Muscle of leg (tissue), 11 donors: ENCODE measurements around the gene GRIK3. TPM values are rescaled to one million over a fixed set of nuclear protein-coding genes. Genes with fewer than 3 reads are reported as not detected.
"Not testable (repeated sequence)": the region's sequence is repeated elsewhere in the genome, so short reads cannot be mapped to it uniquely, and the experiment has no call there.

ENCODE experiments used
- DNase-seq: peaks from one replicate; pipeline ENCODE4 v3.0.0; 2013
- H3K27ac ChIP-seq: one replicate; pipeline ENCODE4 v1.5.1; 2013; ENCODE audit warnings: mild to moderate bottlenecking, low read length, control low read depth
- H3K27me3 ChIP-seq: one replicate; pipeline ENCODE4 v1.6.1; 2013; ENCODE audit warnings: low read length; ENCODE audit not compliant: control insufficient read depth, insufficient read depth
- H3K36me3 ChIP-seq: one replicate; pipeline ENCODE4 v1.6.1; 2013; ENCODE audit warnings: low read length; ENCODE audit not compliant: control insufficient read depth, insufficient read depth
- H3K4me1 ChIP-seq: one replicate; pipeline ENCODE4 v1.6.1; 2013; ENCODE audit warnings: low read length; ENCODE audit not compliant: control insufficient read depth, insufficient read depth
- H3K4me3 ChIP-seq: one replicate; pipeline ENCODE4 v1.5.1; 2013; ENCODE audit warnings: low read length, control low read depth
- H3K9me3 ChIP-seq: replicated peaks from 2 replicates; pipeline ENCODE4 v1.6.1; 2013; ENCODE audit warnings: low read depth, low read length; ENCODE audit not compliant: control insufficient read depth
- WGBS: methylation state at CpG from one replicate; pipeline ENCODE4 v1.1.5; 2013; ENCODE audit warnings: missing lambda C conversion rate; ENCODE audit not compliant: insufficient coverage; 5-methylcytosine and 5-hydroxymethylcytosine counted together
- polyA plus RNA-seq, 8 donors: library from polyadenylated mRNA; unstranded; fragments of 120-200 nt; gene quantifications; one replicate each; pipeline versions ENCODE4 v1.2.1 to v1.2.3, GENCODE V29; 2013; ENCODE audit warnings: inconsistent platforms in 1 of 8, low replicate concordance in 1 of 8; ENCODE audit not compliant: insufficient read length in 8 of 8, insufficient read depth in 1 of 8
- total RNA-seq: library from RNA; stranded (reverse); fragments of 120-200 nt; gene quantifications from one replicate; pipeline ENCODE4 v1.2.4, GENCODE V29; 2013

Gene GRIK3
- total and polyA plus RNA-seq, 9 donors: 0.44 to 3.3 (median 1.1) TPM

GRCh38 chr1:36775716-36776115, 258.6 kb downstream of the GRIK3 start:
- no peak for DNase-seq
- no CpG with 5 or more reads among the region's 2 CpGs for WGBS
- Histone ChIP-seq H3K36me3 (no peaks in the 10 kb centered on the region), H3K27me3 (peaks cover 49% of the 10 kb centered on the region), H3K4me1 (peaks cover 18% of the 10 kb centered on the region), H3K4me3 (no peak overlapping the region), H3K27ac (no peak overlapping the region), H3K9me3 (no peaks in the 10 kb centered on the region)

- Histone ChIP-seq H3K9me3 (no peaks in the 10 kb centered on the region), H3K36me3 (no peaks in the 10 kb centered on the region), H3K27ac (no peak overlapping the region), H3K4me3 (no peak overlapping the region), H3K4me1 (peaks cover 17% of the 10 kb centered on the region), H3K27me3 (peaks cover 65% of the 10 kb centered on the region)
- no peak for DNase-seq
- WGBS: 88% methylated on average over 5 of the region's 13 CpGs
Observed at GRCh38 chr1:36773827-36774541, 260.3 kb downstream of the GRIK3 start.

DNA sequence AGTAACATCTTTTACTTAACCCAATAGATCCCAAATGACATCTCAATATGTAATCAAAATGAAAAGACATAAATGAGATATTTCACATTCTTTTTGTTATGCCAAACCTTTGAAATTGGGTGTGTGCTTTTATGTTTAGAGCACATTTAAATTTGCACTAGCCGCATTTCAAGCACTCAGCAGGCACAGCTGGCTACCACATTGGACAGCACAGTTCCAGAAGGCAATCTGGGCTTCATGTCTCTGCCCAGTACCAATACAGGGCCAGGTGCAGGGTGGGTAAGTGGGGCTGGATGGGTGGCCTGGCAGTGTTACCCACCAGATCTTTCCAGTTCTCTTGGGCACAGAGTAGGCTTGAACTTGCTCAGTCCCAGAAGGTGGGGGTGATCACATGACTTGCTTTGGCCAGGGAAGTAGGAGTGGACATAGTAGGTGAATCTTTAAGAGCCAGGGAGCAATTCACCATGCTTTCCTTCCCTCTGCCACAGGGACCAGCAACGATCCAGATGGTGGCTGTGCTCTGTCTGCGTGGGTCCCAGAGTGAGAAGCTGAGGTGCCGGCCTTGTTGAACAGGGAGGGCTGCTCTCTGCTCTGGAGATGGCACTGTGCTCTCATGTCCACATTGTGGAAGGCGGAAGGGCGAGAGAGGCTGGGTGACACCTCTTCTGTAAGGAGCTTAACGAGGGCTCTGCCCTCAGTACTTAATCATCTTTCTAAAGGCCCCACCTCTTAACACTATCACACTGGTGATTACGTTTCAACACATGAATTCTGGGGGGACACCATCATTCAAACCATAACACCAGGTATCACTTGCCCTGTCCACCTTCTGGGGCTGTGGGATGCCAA, 261.4 kb downstream of the GRIK3 start:
- Histone ChIP-seq H3K36me3 (no peaks in the 10 kb centered on the region), H3K27me3 (peaks cover 74% of the 10 kb centered on the region), H3K4me1 (peaks cover 12% of the 10 kb centered on the region), H3K4me3 (no peak overlapping the region), H3K9me3 (no peaks in the 10 kb centered on the region), H3K27ac (no peak overlapping the region)
- no peak for DNase-seq
- 86% methylated on average over 8 of the region's 8 CpGs for WGBS

DNA sequence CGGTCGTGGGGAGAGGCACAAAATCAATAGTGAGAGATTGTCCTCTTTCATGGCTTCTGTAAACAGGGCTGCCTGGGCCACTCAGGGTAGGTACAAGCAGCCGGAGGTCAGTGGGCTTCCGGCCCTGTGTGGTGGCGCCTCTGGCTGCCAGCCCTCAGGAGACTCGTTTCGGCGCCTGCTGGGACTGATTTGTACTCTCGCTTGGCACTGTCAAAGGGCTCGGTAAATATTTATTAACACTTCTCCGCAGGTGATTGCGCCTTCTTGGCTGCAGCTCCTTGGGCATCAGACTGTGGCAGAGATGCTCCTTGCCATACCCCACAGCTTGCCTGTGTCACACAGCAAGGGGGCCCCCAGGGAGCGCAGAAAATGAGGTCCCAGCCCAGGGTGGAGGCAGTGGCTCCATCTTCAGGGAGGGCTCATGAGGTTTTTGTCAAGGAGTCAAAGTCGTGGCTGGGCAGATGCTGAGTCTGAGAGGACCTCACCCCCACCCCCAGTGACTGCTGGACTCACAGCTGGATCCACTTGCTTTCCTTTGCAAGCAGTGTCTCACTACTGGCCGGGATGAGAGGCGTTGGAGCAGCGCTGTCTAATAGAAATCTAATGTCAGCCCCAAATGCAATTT, 262.5 kb downstream of the GRIK3 start:
- Histone ChIP-seq H3K27ac (no peak overlapping the region), H3K4me3 (no peak overlapping the region), H3K36me3 (no peaks in the 10 kb centered on the region), H3K4me1 (peaks cover 3% of the 10 kb centered on the region), H3K27me3 (peaks cover 74% of the 10 kb centered on the region), H3K9me3 (no peaks in the 10 kb centered on the region)
- DNase-seq: peak; percentile 20
- 6% methylated on average over 12 of the region's 17 CpGs for WGBS

DNA sequence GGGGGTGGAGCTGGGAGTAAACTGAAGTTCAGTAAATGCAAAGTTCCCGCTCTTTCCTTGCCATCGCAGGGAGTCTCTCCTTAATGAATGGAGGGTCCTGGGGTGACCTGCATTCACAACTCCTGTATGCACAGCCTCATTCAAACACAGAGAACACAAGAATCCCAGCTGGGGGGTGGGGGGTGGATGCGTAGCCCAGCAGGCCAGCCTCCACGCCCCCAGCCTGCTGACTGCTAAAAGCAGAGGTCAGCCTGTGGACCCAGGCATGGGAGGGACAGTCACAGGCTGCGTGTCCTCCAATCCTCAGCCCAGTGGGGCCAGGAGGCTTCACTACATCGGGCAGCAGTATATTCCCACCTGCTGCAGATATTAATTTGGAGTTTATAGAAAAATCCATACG, 263.1 kb downstream of the GRIK3 start:
- 26% methylated on average over 4 of the region's 7 CpGs for WGBS
- H3K27ac ChIP-seq: no peak overlapping the region
- no peaks in the 10 kb centered on the region for H3K9me3 ChIP-seq
- no peaks in the 10 kb centered on the region for H3K4me1 ChIP-seq
- DNase-seq: no peak
- no peak overlapping the region for H3K4me3 ChIP-seq
- H3K36me3 ChIP-seq: no peaks in the 10 kb centered on the region
- peaks cover 72% of the 10 kb centered on the region for H3K27me3 ChIP-seq

- WGBS: 50% methylated on average over 5 of the region's 10 CpGs
- no peak overlapping the region for H3K4me3 ChIP-seq
- no peak overlapping the region for H3K27ac ChIP-seq
- H3K4me1 ChIP-seq: no peaks in the 10 kb centered on the region
- H3K27me3 ChIP-seq: peaks cover 70% of the 10 kb centered on the region
- DNase-seq: no peak
- no peaks in the 10 kb centered on the region for H3K9me3 ChIP-seq
- H3K36me3 ChIP-seq: no peaks in the 10 kb centered on the region
Observed at GRCh38 chr1:36769886-36770830, 264.2 kb downstream of the GRIK3 start.

DNA sequence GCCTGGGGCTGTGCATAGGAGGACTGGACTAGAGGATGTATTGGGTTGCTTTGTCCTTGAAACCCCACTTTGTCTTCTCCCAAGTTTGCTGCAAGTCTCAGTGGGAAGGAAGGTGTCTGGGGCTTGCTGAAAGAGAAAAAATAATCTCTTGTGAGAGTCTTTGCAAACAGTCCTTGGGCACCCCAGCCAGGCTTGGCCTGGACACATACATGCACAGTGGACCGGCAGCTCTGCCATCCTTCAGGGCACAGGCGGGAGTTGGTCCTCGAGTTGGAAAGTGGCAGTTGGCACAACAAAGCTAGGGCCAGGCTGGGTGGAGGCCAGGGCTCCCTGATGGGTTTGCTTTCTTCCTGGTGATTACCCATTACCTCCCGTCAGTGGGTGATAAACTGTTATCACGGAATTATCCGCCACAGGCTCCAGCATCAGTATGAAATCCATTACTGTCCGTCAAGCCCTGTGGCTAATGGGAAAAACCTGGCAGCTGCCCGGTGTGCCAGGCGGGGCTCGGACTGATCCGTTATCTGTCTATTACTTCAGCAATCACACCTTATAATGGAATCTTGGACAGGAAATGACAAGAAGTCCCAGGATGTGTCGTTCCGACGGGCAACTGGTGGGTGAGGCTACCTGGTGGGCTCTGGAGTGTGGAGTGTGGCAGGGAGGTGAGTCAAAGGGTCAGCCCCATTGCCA, 265.7 kb downstream of the GRIK3 start:
- H3K4me1 ChIP-seq: peaks cover 4% of the 10 kb centered on the region
- H3K27ac ChIP-seq: no peak overlapping the region
- H3K27me3 ChIP-seq: peaks cover 55% of the 10 kb centered on the region
- H3K4me3 ChIP-seq: no peak overlapping the region
- WGBS: 67% methylated on average over 8 of the region's 14 CpGs
- no peak for DNase-seq
- H3K9me3 ChIP-seq: no peaks in the 10 kb centered on the region
- no peaks in the 10 kb centered on the region for H3K36me3 ChIP-seq

GRCh38 chr1:36767429-36767828, 266.9 kb downstream of the GRIK3 start:
- not testable (repeated sequence) for DNase-seq, H3K4me3 ChIP-seq, H3K27ac ChIP-seq, H3K9me3 ChIP-seq, H3K36me3 ChIP-seq, H3K4me1 ChIP-seq
- H3K27me3 ChIP-seq: peaks cover 44% of the 10 kb centered on the region
- WGBS: no CpG with 5 or more reads among the region's 4 CpGs

DNA sequence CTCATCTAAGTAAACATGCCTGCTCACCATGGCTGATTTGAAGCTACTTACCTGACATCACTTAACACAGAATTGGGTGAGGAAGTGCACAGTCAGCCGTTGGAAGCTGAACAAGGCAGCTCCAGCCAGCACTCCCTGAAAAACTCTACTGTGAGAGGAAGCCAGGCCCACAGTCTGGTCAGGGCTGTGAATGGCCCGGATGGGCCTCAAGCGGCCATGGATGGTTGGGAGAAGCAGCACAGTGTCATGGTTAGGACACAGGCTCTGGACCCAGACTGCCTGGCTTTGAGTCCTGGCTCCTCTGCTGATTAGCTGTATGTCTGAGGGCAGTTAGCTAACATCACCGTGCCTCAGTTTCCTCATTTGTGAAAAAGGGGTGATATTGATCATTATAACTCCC, 267.8 kb downstream of the GRIK3 start:
- no peak for DNase-seq
- Histone ChIP-seq H3K36me3 (no peaks in the 10 kb centered on the region), H3K9me3 (no peaks in the 10 kb centered on the region), H3K4me1 (peaks cover 4% of the 10 kb centered on the region), H3K4me3 (no peak overlapping the region), H3K27ac (no peak overlapping the region), H3K27me3 (peaks cover 34% of the 10 kb centered on the region)
- 42% methylated on average over 3 of the region's 4 CpGs for WGBS
